Stimulated activated CD4-positive, alpha-beta T cell treated with anti-CD3 and anti-CD28 coated beads, Interleukin-4, amount 100 ng/mL, for 1 hour (primary cell): ENCODE results near the gene GNPTAB.
"Not testable (repeated sequence)": the region's sequence is repeated elsewhere in the genome, so short reads cannot be mapped to it uniquely, and the experiment has no call there.

Experiments
- DNase-seq: peaks from one replicate; pipeline ENCODE4 v3.0.0-alpha.2; 2020

Gene GNPTAB

DNA sequence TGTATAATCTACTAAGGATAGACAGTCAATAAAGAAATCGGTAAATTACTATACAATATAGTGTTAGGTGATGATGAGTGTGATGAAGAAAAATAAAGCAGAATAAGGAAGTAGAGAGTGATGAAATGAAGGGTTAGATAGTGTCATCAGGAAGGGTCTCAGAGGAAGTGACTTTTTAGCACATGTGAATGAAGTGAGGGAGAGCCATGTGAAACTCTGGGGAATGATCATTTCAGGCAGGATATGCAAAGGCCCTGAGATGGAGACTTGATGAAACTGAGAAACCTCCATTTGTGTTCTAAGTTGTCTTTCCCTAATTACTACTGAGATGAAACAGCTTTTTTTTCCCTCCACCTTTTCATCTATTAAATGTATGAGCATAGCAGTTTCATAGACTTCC is 19.4 kb upstream of the GNPTAB start:
- no peak for DNase-seq

DNA sequence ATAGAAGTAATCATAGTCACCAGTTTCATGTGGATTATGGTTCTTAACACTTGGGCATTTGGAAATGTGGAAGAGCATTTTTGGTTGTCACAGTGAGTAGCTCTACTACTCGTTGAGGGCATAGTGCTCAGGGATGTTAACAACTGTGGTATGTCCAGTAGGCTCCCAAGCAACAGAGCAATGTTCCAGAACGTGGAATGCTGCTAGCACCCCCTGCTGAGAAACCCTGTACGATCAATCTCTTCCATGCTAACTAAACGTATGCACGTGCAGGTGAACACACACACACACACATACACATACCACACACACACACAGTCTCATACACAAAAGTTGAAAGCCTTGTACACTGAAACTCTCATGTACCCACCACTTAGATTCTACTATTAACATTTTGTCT is 16.6 kb upstream of the GNPTAB start:
- DNase-seq, result no peak

DNA sequence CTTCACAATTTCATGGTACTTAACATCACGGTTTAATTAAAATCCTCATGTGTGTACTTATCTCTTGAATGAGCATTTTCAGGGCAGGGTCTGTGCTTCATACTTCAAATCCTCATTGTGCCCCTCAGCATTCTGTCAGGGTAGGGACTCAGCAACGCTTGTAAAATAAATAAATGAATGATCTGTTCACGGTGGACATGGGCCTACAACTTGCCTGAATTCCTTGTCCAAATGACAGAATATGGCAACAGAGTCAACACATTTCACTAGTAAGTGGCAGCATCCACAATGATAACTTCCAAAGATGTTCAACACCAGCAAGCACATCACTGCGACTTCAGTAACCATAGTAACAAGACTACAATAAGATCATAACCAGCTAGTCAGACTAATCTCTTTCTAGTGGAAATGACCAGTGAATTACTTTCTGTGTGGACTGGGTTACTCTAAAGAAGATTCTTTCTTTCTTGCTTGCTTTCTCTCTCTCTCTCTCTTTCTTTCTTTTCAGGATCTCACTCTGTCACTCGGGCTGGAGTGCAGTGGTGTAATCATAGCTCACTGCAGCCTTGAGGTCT is 14.5 kb upstream of the GNPTAB start:
- no peak for DNase-seq

DNA sequence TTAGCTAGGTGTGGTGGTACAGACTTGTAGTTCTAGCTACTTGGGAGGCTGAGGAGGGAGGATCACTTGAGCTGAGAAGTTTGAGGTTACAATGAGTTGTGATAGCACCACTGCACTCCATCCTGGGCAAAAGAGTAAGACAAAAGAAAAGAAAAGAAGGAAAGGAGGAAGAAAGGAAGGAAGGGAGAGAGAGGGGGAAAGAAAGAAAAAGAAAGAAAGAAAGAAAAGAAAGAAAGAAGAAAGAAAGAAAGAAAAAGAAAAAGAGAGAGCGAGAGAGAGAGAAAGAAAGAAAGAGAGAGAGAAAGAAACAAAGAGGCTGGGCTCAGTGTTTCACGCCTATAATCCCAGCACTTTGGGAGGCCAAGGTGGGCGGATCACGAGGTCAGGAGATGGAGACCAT is 10.3 kb upstream of the GNPTAB start:
- DNase-seq, result no peak

DNA sequence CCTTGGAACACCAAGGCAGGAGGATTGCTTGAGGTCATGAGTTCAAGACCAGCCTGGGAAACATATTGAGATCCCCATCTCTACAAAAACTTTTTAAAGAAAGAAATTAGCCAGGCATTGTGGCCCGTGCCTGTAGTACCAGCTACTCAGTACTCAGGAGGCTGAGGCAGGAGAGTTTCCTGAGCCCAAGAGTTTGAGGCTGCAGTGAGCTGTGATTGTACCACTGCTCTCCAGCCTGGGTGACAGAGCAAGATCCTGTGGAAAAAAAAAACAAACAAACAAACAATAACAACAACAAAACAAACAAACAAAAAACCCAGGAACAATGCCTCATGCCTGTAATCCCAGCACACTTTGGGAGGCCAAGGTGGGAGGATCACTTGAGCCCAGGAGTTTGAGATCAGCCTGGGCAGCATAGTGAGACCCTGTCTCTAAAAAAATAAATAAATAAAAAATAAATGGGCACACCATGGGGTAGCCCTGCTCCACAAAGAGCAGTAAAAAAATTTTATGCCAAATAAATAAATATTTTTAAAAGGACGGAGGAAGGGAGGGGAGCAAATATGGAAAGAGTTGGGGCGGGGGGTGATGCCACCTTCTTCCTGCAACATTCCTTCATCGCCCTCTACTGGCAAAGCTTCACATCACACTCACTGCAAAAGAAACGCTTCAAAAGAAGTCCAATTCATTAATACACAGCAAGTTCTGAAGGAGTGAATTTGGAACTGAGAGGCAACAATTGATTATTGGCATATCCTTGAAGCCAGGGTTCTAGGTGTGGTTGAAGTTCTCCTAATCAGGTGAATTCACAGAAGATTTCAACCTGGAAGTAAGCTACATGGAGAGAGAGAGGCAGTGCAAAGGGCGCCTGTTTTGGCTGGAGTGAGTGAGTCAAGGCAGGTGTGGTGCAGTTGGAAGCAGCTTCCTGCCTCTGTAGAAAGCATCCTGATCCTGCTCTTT is 8.8 kb upstream of the GNPTAB start:
- peak; percentile 56 for DNase-seq

DNA sequence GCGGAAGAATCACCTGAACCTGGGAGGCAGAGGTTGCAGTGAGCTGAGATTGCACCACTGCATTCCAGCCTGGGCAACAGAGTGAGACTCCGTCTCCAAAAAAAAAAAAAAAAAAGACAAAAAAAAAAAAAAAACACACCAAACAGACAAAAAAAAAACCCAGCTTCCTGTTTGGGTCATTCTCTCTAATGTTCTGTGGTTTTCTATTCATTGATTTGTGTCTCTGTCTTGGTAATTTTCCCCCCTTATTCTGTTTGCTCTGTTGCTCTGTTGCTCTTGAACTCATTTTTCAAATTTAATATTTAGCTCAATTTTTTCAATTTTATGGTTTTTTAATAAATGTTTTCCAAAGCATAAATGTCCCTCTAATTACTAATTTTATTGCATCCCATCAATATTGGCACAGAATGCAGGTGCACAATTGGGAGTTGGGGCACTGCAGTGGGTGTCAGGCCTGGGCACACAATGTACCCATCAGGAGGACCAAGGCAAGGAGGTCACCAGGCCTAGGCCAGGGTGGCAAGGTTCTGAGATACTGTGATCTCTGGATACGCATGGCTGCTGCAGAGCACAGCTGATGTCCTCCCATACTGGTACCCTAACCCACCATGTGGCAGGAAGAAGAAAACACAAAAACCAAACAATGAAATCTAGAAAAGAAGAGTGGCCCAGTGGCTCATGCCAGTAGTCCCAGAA is 8.0 kb upstream of the GNPTAB start:
- no peak for DNase-seq

DNA sequence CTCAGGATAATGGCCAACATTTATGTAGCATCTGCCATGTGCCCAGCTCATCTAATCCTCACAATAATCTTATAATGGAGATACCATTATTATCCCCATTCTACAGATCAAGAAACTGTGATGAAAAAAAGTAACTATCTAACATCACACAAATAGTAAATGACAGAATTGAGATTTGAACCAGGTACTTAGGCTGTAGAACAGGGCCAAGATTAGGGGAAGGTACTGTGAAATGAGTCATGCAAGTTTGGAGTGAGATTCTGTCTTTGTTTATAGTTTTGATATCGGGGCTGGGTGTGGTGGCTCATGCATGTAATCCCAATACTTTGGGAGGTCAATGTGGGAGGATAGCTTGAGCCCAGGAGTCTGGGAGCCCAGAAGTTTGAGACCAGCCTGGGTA is 1.3 kb upstream of the GNPTAB start:
- no peak for DNase-seq

DNA sequence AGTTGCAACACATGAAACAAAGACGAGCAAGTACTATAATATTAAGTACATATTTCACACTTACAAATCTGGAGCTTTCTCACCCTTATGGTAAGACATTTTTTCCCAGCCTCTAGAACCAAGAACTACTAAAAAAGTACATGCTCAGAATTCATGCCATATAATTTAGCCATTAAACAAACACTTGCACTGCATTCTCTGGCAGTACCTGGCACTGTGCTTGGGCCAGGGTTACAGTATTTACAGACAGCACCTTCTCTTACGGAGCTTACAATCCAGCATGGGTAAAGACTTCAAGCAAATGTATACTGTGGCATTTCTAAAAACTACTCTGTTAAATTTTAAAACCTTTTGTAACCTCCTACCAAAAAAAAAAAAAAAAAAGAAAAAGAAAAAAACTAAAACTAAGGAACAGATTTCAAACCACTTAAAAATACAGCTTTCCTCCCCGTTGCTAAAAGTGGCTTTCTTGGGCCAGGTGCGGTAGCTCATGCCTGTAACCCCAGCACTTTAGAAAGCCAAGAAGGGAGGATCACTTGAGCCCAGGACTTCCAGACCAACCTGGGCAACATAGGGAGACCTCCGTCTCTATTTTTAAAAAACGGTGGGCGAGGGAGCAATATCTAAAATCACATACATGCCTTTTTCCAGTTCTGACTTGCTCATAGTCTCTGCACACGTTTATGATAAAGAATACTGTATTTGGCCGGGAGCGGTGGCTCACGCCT is 956 bp downstream of the GNPTAB start:
- no peak for DNase-seq

DNA sequence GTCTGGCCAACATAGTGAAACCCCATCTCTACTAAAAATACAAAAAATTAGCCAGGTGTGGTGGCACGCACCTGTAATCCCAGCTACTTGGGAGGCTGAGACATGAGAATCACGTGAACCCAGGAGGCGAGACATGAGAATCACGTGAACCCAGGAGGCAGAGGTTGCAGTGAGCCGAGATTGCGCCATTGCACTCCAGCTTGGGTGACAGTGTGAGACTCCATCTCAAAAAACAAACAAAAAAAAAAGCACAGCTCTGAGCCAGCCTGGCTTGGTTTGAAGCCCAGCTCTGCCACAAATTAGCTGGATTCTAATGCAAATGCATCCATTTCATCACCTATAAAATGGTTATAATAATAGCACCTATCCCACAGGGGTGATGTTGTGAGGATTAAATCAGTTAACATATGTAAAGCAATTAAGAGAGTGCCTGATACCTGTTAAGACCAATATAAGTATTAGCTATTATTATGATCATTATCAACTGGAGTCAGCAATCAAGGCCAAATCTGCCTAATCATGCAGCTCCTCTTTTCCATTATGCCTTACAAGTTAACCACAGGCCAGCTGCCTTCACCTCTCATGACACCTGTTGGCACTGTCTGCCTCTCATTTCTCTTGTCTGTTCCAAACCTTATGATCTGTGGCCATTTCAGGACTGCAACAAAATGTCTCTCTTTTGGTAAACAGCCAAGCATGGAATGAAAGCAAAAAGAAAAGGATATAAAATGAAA is 2.1 kb downstream of the GNPTAB start:
- no peak for DNase-seq

DNA sequence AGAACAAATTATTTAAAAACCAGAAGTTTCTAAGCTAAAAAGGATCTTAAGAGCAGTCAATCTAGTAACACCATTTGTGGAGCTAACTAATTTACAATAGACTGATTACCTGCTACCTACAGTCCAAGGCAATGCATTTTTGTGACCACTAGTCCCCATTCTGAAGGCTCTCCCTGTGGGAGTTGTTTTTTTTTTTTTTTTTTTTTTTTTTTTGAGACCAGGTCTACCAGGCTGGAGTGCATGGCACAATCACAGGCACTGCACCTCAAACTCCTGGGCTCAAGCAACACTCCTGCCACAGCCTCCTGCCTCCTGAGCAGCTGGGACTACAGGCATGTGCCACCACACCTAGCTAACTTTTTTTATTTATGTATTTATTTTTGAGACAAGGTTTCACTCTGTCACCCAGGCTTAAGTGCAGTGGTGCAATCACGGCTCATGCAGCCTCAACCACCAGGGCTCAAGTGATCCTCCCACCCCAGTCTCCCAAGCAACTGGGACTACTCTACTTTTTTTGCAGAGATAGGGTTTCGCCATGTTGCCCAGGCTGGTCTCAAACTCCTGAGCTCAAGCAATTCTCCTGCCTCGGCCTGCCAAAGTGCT is 3.9 kb downstream of the GNPTAB start:
- no peak for DNase-seq

DNA sequence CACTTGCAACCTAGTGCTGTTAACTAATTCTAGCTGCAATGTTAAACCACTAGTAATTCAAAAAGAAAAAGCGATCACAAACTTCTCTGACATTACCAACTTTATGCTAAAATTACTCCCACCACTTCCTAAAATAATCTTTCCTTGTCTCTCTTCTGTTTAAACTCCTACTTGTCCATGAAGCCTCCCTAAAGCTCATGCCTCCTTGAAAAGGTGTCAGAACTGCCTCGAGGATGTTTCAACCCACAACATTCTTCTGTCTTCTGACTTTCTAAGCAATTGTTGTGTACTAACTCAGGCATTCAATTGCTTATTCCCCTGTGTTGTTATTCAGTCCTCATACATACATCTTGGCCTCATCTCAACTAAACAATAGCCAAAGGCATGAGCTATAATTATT is 5.9 kb downstream of the GNPTAB start:
- DNase-seq, result no peak

DNA sequence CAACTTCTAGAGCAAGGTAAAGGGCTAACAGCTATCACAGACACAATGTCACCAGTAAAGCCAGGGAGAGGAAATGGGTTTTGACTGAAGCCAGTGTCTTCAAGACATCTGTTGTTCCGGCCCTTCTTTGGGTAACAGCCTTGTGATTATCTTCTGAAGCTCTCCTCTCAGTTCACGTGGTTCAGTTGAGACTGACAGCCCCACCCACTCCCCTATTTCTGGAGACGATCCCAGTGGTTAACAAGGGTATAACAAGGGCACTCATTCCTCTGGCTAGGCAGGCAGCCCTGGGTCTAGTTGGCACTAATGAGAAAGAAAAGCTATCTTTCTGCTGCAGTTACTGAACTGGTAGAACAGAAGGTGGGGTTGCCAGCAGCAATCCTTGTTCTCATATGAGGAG is 6.9 kb downstream of the GNPTAB start:
- peak; percentile 41 for DNase-seq

DNA sequence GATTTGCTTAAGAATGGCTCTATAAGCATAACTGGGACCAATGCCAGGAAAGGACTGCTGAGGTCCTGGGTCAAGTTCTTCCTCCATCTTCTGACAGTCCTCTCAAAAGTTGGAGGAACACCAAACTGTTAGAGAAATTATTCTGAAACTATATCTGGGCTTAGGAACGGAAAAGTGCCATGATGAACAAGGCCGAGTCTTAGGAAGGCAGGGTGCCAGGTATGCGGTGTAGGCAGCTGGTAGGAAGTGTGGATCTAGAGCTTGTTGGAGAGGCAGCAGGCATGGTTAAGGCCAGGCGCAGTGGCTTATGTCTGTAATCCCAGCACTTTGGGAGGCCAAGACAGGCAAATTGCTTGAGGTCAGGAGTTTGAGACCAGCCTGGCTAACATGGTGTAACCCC is 7.7 kb downstream of the GNPTAB start:
- no peak for DNase-seq

DNA sequence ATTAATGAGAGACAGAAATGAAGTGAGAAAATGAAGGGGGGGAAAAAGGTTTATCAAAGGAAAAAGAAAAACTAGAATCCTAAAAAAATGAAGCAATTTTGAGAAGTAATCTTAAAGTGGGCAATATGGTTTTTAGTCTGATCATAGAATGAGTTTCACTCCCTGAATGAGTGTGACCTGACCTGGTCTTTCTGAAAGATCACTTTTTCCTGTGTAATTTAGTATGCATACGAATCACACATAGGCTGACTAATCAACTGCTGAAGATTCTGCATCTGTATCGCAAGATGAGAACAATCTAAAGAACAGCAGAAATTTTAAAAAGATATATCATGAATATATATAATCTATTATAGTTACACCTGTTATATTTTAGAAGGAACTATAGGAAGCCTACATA is 11.3 kb downstream of the GNPTAB start:
- no peak for DNase-seq

DNA sequence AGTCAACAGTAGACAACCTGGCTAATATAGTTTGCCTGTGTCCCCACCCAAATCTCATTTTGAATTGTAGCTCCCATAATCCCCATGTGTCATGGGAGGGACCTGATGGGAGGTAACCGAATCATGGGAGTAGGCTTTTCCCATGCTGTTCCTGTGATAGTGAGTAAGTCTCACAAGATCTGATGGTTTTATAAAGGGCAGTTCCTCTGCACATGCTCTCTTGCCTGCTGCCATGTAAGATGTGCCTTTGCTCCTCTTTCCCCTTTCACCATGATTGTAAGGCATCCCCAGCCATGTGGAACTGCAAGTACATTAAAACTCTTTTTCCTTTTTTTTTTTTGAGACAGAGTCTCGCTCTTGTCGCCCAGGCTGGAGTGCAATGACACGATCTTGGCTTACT is 12.1 kb downstream of the GNPTAB start:
- DNase-seq, result not testable (repeated sequence)

DNA sequence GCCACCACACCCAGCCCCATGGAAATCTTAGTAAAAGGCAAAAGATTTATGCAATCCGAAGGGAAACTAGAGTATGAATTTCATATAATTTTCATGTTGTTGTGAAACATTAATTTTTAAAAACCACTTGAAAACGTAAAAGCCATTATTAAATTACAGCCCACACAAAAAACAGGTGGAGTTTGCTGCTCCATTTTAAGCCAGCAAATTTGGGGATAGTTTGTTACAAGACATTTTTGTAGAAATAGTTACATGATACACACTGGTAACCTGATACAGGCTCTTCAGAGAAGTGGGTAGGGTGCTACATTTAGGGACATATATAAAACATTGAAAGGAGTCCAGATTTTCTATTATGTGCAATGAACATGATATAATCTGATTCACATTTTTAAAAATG is 17.6 kb downstream of the GNPTAB start:
- no peak for DNase-seq

DNA sequence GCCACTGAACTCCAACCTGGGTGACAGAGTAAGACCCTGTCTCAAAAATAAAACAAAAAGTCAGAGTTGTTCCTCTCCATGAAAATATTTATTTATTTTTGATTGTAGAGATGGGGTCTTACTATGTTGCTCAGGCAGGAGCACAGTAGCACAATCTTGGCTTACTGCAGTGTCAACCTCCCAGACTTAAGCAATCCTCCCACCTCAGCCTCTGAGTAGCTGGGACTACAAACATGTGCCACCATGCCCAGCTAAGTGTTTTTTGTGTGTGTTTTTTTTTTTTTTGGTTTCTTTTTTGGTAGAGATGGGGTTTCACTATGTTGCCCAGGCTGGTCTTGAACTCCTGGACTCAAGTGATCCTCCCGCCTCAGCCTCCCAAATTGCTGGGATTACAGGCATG is 18.0 kb downstream of the GNPTAB start:
- not testable (repeated sequence) for DNase-seq

DNA sequence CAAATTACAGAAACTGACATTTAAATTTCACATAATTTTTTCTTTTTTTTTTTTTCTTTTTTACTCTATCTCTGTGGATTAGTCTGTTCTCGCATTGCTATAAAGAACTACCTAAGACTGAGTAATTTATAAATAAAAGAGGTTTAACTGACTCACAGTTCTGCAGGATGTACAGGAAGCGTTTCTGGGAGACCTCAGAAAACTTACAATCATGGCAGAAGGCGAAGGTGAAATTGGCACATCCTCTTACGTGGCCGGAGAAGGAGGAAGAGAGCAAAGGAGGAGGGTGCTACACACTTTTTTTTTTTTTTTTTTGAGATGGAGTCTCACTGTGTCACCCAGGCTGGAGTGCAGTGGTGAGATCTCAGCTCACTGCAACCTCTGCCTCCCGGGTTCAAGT is 19.4 kb downstream of the GNPTAB start:
- not testable (repeated sequence) for DNase-seq

DNA sequence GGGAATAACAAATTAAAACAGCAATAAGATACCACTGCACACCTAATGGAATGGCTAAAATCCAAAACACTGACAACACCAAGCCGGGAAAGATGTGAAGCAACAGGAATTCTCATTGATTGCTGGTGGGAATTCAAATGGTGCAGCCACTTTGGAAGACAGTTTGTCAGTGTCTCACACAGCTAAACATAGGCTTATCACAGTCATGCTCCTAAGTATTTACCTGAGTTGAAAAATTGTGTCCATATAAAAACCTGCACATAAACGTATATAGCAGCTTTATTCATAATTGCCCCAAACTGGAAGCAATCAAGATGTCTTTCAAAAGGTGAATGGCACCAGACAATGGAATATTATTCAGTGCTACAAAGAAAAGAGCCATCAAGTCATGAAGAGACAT is 21.6 kb downstream of the GNPTAB start:
- no peak for DNase-seq

DNA sequence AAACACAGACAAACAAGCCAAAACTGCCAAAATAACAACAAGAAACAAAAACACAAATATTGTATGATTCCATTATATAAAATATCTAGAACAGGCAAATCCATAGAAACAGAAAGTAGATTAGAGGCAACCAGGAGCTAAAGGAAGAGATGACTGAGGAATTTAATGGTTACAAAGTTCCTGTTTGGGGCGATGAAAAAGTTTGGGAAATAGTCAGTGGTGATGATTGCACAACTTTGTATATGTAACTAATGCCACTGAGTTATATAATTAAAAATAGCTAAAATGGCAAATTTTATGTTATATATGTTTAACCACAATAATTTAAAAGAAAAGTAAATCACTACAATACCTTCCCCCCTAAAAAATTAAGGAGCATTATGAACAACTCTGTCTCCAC is 24.5 kb downstream of the GNPTAB start:
- no peak for DNase-seq

DNA sequence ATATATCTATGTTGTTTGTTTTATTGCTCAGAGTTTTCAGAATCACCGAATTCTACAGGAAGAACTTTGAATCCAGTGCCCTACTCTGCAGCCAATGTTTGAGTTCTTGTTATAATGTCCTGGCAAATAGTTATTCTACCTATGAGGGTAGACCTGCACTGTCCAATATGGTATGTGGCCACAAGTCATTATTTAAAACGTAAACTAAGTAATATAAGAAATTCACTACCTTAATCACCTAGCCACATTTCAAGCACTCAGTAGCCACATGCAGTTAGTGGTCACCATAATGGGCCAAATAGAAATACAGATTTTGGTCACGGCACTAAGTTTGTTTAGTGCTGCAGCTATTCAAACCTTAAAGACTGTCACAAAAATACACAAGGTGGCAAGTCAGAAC is 26.4 kb downstream of the GNPTAB start:
- DNase-seq, result no peak

DNA sequence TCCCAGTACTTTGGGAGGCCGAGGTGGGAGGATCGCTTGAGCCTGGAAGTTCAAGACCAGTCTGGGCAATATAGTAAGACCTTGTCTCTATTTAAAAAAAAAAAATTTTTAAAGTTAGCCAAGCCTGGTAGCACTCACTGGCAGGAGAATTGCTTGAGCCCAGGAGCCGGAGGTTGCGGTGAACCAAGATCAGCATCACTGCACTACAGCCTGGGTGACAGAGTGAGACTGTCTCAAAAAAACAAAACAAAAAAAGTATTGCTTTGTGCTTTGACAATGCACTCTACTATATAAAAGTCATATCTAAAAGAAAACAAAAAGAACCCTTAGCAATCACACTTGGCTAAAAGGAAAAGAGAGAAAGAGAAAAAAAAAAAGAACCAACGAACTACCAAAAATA is 26.8 kb downstream of the GNPTAB start:
- no peak for DNase-seq
